NB4 (cell line): Measurements from ENCODE around the gene SPOCK3.
"Not testable (repeated sequence)": the region's sequence is repeated elsewhere in the genome, so short reads cannot be mapped to it uniquely, and the experiment has no call there.

ENCODE experiments used
- DNase-seq: peaks from one replicate; pipeline ENCODE4 v3.0.0; 2010; ENCODE audit warnings: low read depth
- H3K4me3 ChIP-seq: one replicate; pipeline ENCODE4 v1.5.1; 2011; ENCODE audit warnings: mild to moderate bottlenecking, low read depth, low read length, moderate library complexity
- MYC ChIP-seq: IDR thresholded peaks from 2 replicates; pipeline ENCODE4 v1.6.1; 2011; ENCODE audit warnings: low read depth, low read length
- POLR2A ChIP-seq: IDR thresholded peaks from 2 replicates; pipeline ENCODE4 v1.6.1; 2011; ENCODE audit warnings: mild to moderate bottlenecking; ENCODE audit not compliant: insufficient read length; ENCODE audit errors: extremely low read depth
- TF ChIP-seq, protein P1 (sequence below): IDR thresholded peaks from one replicate; pipeline ENCODE4 v1.5.1; 2012; ENCODE audit warnings: low read depth, low read length
- TF ChIP-seq, protein P2 (sequence below): IDR thresholded peaks from 2 replicates; pipeline ENCODE4 v1.6.1; 2011; ENCODE audit warnings: low read depth, low read length

Gene SPOCK3

DNA sequence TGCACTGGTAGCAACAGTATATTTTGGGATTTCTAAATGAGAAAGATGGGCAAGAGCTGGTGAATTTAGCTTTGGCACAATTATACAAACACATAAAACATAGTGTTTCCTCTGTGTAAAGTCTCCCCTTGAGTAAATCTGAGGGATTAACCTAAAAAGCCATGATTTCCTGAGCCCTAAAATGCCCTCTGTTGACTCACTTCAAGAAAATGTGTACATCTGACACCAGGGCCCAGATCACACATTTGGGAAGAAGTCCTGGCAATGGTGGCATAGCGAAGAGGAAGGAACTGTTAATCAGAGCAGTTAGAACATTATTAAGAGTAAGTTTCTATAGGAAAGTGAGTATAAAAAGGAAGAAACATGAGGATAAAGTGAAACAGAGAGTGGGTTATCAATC lies 338.5 kb downstream of the SPOCK3 start:
- TF ChIP-seq, protein P1, sequence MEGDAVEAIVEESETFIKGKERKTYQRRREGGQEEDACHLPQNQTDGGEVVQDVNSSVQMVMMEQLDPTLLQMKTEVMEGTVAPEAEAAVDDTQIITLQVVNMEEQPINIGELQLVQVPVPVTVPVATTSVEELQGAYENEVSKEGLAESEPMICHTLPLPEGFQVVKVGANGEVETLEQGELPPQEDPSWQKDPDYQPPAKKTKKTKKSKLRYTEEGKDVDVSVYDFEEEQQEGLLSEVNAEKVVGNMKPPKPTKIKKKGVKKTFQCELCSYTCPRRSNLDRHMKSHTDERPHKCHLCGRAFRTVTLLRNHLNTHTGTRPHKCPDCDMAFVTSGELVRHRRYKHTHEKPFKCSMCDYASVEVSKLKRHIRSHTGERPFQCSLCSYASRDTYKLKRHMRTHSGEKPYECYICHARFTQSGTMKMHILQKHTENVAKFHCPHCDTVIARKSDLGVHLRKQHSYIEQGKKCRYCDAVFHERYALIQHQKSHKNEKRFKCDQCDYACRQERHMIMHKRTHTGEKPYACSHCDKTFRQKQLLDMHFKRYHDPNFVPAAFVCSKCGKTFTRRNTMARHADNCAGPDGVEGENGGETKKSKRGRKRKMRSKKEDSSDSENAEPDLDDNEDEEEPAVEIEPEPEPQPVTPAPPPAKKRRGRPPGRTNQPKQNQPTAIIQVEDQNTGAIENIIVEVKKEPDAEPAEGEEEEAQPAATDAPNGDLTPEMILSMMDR = no peak
- no peak for TF ChIP-seq POLR2A
- TF ChIP-seq, protein P2, sequence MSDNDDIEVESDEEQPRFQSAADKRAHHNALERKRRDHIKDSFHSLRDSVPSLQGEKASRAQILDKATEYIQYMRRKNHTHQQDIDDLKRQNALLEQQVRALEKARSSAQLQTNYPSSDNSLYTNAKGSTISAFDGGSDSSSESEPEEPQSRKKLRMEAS = no peak
- TF ChIP-seq MYC = no peak
- no peak overlapping the region for H3K4me3 ChIP-seq
- DNase-seq = no peak

DNA sequence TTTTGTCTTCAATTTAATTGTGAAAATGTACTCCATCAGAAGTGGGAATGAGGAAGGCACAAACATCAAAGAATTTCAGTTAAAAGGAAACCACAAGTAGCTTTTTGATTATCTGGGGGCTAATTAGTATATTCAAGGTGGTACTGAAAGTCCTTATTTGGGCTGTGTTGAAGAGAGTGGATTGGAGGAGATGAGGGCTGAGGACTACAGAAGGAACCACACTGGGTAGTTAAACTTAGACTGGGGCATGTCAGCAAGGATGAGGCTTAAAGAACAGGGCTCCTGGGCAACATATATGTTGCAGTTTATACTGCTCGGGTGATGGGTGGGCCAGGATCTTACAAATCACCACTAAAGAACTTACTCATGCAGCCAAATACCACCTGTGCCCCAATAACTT lies 346.8 kb downstream of the SPOCK3 start:
- DNase-seq = no peak
- TF ChIP-seq, protein P1 = no peak
- TF ChIP-seq, protein P2 = no peak
- TF ChIP-seq MYC (no peak), POLR2A (no peak)
- H3K4me3 ChIP-seq = no peak overlapping the region

DNA sequence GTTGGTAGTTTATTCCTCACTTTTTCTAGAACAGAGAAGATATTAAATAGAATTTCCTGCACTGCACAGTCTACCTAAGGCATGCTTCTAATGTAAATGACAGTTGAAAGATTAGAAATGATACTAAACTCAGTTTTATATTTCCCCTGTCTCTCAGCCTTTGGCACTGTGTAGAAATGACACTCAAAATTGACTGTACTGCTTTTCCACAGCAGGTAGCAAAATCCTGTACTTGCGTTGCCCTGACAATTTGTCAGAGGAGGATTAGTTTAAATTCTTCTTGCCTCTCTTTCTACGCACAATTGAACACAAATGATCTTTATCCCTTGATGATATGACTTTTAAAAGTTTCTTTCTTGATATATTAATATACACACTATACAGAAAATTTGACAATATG lies 347.6 kb downstream of the SPOCK3 start:
- DNase-seq = no peak
- no peak overlapping the region for H3K4me3 ChIP-seq
- TF ChIP-seq MYC (no peak), POLR2A (no peak)
- TF ChIP-seq, protein P1 = no peak
- TF ChIP-seq, protein P2 = no peak

DNA sequence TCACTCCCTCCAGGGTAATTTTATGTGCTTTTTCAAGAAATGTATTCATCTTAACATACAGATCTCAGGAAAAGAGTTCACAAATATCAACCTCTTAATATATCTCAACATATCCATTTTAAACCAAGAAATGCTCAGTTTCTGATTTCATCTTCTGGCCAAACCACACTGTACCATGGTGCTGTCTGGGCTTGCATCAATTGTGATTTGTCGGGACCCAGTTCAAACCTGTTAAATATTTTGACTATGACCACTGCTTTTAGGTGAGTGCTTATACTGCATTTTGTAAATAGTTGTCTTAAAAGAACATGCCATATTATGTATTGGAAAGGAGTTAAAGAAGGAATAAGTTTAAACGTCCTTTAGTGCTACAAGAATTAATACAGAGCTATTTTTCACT lies 352.1 kb downstream of the SPOCK3 start:
- H3K4me3 ChIP-seq = no peak overlapping the region
- TF ChIP-seq, protein P1 = no peak
- TF ChIP-seq POLR2A (no peak), MYC (no peak)
- TF ChIP-seq, protein P2 = no peak
- DNase-seq = no peak

DNA sequence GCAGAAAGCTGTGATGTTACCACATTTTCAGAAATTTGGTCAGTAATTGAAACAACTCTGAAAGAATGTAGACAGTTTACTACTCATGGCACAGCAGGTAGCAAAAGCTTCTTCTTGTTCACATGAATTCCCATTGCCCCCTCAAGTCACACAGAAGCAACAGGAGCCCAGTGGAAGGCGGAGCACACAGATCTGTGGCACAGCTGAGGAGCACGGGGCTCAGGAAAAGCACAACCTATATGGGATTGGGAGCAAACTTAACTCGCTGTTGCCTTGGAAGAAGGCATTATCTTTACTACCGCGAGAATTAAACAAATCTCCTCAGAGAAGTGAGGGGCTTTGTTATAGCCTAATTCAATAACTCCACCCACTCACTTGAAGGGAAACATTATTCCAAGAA lies 358.5 kb downstream of the SPOCK3 start:
- DNase-seq = no peak
- H3K4me3 ChIP-seq = no peak overlapping the region
- TF ChIP-seq POLR2A (no peak), MYC (no peak)
- TF ChIP-seq, protein P1 = no peak
- TF ChIP-seq, protein P2 = no peak

DNA sequence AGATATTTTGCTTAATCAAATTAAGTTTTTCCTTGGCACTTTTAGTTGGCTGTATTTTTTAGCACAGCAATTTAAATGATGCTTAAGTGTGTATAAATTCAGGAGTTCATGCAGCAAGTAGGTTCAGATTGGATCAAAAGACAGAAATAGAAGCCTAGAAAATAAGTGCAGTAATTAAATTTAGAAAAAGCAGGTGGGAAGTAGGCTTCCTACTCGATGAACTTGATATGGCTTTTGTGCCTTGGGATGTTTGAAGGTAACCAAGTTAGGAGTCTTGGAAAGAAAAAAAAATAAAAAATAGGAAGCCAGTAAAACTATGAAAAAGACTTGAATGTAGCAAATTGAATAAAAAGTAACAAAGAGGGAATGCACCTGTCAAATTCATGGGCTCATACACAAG lies 372.3 kb downstream of the SPOCK3 start:
- DNase-seq = no peak
- TF ChIP-seq, protein P1 = no peak
- TF ChIP-seq POLR2A (no peak), MYC (no peak)
- TF ChIP-seq, protein P2 = no peak
- H3K4me3 ChIP-seq = no peak overlapping the region

DNA sequence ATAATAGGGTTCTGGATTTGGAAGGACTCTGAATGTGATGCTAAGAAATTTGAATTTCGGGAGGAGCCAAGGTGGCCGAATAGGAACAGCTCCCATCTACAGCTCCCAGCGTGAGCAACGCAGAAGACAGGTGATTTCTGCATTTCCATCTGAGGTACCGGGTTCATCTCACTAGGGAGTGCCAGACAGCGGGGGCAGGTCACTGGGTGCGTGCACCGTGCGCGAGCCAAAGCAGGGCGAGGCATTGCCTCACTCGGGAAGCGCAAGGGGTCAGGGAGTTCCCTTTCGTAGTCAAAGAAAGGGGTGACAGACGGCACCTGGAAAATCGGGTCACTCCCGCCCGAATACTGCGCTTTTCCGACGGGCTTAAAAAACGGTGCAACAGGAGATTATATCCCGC lies 383.9 kb downstream of the SPOCK3 start:
- H3K4me3 ChIP-seq, DNase-seq: not testable (repeated sequence)
